GM21529 (cell line): ENCODE data around the gene LHFPL6.
"Not testable (repeated sequence)": the region's sequence is repeated elsewhere in the genome, so short reads cannot be mapped to it uniquely, and the experiment has no call there.

ENCODE experiments used
- ATAC-seq: cut with Tn5 transposase; IDR thresholded peaks from one replicate; pipeline ENCODE4 v1.9.1; 2021; ENCODE audit not compliant: unreplicated experiment

LHFPL6 gene

DNA sequence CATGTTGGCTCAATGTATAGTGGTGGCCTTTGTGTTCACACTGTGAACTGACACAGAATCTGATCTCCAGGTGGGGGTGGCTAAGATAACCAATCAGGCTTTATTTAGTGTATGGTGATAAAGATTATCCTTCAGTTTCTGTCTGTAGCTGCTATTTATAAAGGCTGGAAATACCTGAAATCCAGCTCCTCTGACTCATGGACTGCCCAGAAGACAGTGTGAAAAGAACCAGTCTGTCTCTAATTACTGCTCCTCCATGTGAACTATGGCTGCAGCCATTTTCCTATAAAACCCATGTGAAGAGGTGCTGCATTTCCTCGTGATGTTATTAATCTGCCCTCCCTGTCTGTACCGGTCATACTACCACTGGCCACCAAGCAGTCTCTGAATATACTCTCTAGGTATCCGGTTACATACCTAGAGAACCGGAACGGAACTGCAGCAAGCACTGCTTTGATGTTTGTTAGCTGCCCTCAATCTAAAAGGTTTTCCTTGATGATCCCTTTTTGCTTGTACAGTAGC lies 238.0 kb downstream of the LHFPL6 start:
- ATAC-seq = no peak

DNA sequence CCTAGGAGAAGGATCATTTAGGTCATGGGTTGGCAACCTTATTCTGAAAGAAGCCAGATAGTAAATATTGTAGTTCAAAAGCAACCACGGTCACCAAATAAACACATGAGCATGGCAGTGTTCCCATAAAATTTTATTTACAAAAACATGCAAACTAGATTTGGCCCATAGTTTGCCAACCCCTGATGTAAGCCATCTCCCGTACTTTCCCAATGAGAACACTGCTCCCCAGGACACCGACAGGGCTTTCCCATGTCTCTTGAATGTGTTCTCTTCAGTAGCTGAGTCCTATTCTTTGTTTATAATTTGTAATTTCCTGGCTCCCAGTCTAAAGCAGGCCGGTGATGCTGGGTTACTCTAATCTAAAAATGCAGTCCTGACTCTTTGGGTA lies 239.6 kb downstream of the LHFPL6 start:
- no peak for ATAC-seq

DNA sequence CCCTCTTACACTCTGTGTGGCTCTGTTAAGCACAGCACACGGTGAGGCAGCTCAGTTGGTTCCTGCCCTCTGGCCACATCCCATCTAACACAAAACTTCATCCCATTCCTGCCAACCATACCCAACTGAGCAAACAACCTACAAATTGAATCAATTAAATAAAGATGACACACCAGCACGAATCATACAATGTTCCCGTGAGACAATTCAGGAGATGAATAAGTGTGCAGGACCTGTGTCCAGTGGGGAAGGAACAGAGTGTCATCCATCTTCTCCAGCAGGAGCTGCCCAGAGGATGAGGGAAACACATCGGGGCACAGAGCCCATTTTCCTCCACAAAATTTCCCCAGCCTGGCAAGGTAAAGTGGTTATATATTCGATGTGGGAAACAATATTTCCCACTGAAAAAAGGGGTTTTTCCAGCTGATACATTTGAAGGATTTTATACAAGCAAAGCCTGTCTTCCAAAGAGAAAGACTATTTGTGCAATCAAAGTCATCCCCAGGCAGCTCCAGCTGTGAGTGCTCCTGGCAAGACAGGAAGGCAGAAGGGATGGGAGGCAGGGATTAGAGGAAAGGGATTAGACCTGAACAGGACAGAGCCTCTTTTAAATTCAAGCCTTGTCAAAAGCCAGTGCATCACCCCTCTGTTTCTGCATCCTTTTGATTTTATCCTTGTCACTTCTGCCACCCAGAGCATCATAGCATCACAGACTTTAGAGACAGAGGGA lies 240.2 kb downstream of the LHFPL6 start:
- no peak for ATAC-seq

DNA sequence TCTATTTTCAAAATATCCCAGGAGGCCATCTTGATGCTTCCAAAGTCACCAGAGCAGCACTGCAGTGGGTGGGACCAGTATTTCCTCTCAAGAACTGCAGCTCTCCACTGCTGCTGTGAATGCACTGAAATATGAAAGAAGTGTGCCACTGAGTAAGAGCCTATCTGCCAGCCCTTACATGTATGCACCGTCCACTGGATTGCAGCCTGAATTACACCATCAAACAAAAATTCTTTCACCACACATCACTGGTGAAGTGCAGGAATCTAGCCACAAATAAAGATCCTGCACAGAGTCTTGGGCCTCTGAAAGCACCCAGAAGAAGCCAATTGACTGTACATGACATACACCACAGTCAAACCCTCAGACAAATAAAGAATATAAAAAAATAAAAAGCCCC lies 249.0 kb downstream of the LHFPL6 start:
- ATAC-seq = no peak

DNA sequence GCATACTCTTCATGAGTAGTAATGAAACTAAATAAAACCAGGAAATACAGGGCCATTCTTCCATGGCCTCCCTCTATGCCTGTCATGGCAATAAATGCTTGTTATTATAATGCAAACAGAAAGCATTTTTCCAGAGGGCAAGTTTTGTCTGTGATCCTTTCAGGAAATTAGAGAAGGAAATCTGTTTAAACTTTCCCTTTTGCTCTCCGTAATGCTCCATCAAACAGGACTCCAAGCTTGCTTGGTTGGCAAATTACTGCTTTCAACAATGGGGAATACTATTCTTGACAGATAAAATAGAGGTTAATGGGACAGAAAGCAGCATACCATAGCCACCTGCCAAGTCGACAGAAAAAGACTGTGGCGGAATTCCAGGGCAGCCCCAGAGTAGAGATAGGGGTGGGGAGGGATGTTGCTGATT lies 252.5 kb downstream of the LHFPL6 start:
- ATAC-seq = no peak

DNA sequence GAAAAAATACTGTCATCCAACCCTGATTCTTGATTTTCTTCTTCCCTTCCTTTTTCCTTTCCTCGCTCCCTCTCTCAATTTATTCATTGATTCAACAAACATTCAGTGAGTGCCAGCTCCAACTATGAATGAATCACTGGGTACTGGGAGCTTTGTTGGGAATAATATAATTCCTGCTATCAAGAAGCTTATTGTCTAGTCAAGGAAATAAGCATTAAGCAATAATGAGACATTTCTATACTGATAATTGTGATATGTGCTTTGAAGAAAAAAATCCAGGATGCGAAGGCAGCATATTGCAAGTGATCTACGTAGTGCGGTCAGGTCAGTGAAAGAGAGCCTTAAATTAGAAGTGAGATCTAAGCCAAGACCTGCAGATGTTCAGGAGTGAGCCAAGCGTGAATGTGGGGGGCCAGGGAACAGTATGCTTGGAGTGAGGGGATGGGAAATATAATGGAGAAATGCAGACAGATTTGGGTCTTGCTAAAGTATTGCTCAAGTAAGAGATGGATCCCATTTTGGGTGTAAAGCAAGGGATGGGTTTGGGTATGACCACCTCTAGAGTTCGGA lies 253.5 kb downstream of the LHFPL6 start:
- ATAC-seq = no peak

DNA sequence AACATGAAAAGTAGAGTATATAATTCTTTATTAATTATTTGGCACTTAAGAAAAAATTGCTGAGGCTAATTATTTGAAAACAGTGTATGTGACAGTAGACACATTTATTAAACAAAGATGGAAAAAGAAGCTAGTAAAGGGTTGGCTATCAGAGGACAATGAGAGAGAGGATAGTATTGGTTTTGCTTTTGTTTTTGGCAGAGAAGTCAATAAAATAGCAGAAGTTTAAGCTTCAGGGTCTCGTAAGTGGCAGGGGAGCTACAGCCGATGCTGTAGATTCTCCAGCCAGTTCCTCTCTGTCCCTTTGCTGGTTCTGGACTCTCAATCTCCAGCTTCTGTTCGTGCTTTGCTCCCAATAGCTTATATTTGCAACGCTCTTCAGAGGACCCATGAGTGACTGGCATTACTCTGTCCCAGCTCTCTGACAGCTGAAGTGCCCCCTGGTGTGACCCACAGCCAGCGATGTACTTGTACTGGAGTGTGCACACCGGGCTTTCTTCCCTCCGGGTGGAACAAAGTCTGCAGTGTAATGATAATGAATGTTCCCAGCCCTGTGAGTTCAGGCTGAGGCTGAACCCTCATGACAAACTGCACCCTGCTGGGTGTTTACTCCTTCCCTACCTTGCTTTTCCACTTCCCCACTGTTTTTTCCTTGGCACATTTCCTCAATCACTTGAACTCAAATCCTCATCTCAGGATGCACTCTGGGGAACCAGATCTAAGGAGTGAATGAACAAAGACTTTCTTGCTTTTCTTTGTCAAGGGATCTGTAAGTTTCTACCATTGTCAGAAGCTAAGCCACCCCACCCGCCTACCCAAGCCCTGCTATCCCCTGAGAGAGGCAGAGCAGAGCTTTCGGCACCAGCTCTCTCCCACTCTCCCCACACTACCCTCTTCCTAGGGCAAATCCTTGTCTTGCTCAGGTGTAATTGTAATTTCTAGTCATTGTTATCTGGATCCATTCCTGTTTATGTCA lies 254.8 kb downstream of the LHFPL6 start:
- ATAC-seq = no peak

DNA sequence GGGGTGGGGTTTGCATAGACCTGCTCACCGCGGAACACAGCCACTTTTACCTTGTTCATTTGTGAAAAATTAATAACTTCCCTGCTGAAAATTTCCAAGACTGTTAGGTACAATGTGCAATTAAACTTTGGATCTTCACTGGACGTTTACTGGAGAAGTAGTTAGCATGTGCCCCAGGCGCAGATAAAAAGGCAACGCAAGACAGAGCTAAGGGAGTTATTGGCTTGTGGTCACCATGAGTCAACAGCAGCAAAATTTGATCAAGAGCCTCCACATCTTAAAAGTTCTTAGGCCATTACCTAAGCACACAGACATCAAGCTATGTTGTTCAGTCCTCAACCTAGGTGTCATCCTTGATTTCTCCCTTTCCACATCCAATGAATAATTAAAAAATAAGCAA lies 257.0 kb downstream of the LHFPL6 start:
- no peak for ATAC-seq

DNA sequence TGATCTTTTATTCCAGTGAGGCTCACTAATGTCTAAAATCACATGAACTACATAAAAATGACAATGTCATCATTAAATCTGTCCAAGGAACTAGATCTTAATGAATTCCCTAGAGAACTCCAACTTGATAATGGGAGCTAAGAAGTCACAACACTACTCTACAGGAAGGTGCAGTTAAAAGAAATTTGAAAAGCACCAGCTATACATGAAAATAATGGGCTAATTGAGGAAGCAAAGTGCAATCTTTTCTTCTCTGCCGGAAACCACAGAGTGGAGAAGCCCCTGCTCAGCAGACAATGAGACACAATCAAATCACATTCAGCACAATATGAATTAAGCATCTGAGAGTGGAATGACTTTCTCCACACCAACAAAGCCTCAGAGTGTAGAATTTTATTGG lies 261.7 kb downstream of the LHFPL6 start:
- ATAC-seq = no peak

DNA sequence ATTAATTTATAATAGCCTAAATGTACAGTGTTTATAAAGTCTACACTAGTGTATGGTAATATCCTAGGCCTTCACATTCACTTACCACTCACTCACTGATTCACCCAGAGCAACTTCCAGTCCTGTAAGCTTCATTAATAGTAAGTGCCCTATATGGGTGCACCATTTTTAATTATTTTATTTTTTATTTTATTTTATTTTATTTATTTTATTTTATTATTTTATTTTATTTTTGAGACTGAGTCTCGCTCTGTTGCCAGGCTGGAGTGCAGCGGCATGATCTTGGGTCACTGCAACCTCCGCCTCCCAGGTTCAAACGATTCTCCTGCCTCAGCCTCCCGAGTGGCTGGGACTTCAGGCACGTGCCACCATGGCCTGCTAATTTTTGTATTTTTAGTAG lies 264.9 kb downstream of the LHFPL6 start:
- not testable (repeated sequence) for ATAC-seq

DNA sequence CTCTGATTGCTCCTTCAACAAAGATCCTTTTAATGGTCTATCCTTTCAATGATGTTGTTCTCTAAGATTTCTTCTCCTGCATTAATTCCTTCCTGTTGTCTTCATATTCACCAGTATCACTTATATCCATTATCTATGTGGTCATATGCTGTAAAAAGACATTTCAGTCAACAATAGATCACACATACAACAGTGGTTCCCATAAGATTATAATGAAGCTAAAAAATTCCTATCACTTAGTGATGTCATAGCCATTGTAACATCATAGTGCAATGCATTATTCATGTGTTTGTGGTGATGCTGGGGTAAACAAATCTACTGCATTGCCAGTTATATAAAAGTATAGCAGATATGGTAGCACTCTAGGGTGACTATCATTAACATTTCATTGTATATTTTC lies 266.1 kb downstream of the LHFPL6 start:
- ATAC-seq = no peak

DNA sequence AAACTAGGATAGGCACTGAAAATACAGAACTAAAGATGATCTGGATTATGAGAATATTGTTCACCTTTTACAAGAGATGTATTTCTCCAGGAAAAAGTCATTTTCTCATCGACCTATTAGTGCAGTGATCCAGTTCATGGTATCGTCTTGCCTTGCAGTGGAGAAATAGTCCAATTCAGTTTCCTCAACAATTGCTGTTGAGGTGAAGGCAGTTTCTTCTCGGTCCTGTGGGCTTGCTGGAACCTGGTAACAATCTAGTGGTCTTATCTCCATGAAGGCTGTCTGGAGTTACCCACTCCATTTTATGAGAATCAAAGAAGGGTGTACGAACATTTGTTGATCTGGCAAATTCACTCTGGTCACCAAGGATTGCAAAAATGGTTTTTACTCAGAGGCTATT lies 266.8 kb downstream of the LHFPL6 start:
- no peak for ATAC-seq

DNA sequence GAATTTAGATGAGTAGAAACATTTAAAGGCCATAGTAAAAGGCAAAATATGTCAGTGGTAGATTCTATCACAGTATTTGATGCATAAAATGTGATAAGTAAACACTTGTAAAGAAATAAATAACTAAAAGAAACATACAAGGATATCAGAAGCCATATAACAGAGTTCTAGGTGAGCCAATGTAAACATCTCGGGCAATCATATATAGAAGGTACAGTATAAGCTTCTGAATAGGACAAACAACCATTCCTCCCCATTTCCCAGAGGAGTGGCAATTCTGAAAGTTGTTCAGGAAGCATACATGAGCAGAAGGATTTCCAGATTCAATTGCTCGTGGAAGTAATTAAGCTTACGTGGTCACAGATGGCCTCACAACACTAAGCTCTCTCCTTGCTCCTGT lies 267.3 kb downstream of the LHFPL6 start:
- no peak for ATAC-seq

DNA sequence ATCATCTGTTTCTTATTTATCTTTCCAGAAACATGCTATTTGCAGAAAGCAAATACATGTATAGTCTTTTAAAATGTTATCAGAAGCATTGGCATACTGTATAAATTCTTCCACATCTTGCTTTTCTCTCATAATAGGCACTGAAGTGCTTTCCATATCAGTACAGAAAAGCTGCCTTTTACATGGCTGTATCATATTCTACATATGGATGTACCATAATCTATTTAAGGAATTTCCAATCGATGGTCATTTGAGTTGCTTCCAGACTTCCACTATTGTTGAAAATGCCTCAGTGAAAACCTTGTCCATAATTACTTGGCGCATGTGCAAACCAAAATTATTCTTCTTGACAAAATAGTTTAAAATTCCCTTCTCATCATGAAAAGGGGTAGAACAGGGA lies 272.5 kb downstream of the LHFPL6 start:
- no peak for ATAC-seq

DNA sequence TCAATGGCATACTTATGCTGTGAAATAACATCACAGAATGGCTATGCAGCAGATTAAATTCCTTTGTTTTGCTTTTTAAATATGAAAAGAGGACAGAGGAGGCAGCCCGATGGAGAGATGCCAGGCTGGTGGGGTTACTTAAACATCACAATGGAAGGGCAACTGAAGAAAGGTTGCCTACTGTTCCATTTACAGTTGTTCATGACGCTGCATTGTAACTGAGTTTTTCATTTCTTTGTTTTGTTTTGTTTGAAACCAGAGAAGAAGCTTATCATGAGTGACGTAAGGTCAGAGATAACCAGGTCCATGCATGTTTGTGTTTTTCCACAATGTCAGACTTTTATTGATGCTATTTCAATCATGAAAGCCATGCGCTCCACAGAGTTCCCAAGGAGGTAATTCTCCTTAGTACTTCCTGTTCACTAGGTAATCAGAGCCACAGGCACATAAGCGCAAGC lies 273.8 kb downstream of the LHFPL6 start:
- ATAC-seq = no peak

DNA sequence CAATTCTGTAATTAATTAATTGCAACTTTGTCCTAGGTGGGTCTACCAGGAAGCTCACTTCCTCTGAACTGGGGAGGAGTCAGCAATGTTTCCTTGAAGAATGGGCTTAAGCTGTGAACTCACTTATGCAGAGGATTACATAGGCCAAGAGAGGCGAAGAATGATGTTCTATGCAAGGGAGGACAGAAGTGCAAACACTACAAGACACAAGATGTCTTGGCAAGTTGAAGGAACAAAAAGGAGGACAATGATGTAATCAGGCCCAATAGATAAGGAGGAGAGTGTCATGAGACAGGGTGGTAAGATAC lies 275.9 kb downstream of the LHFPL6 start:
- ATAC-seq = no peak

DNA sequence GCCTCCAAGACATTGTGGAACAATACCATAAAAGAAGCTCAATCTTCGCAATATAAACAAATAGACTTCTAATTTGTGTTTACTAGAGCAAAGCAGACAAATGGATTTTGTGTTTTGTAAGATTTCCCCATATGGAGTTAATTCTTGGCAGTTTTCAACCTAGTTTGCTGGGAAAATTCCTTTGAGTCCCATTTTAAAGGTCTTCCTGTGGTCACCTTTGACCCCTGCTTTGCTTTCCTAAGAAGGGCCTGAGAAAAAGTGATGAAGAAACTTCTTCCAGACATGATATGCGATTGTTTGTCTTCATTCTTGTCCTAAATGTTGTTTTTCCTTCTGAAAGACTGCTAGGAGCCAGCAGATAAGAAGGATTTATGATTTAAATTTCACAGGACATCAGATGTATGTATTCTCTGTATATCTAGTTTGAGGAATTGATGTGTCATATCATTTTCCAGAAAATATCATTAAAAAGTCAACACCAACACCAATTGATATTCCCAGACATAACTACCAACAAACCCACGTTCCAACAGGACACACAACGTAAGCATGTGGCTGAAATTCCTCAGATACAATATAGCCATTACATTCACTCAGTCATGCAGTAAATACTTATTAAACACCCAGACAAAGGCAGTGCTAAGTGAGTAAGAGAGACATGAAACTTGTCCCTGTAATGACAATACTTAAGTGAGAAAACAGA lies 276.4 kb downstream of the LHFPL6 start:
- ATAC-seq = no peak

DNA sequence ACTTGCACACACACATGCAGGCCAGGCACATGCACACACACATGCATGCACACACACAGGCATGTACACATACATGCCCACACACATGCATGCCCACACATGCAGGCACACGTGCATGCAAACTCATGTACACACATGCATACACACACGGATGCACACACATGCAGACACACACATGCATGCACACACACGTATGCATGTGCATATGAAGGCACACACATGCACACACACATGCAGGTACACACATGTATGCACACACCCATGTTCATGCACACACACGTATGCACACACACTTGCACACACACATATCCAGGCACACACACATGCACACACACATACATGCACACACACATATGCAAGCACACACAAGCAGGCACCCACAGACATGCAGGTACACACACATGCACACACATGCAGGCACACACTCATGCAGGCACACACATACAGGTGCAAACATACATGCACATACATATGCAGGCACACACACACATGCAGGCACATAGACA lies 278.1 kb downstream of the LHFPL6 start:
- no peak for ATAC-seq

DNA sequence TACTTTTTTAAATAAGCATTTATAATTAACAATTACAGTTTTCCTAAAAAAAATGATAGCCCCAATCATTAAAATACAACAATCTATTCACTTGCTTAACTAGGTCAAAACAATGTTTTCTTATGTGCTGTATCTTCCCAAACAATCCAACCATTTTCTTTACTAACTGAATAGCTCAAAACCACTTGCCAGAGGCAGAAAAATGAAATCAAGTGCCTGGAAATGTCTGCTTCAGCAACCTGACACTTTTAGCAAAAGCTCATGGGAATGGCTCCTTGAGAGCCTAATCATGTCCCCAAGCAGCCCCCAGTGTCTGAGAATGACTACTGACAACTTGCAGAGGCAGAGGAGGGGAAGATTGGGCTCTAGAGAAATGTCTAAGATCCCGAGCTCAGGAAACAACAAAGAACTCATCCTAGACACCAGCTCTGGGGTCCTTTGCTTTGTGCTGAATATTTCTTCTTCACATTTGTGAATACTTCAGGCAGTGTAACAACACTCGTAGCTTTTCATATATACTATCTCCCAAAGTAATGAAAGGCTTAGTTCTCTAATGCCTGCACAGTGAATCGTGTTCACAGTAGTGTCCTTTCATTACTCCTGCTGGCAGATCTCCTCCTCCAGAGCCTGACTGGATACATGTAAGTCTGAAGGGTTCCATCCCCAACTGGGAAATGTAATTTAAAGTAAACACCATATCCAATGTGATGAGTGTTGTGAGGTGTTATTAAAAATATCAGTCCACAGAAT lies 280.0 kb downstream of the LHFPL6 start:
- ATAC-seq = no peak

DNA sequence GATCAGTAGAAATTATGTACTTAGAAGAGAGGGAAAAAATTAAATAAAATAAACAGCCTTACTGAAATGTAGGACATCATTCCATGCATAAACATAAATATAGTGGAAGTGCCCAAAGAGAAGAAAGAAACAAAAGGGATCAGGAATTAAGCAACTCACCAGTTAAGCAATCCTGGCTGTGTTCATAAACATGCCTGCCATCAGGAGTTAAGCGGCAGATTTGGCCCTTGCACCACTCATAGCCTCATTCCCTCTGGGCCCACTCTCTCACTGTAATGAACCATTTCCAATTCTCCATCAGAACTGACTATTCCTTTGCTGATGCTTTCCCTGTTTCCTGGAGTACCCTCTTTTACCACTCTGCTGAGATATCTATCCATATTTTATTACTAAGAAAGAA lies 281.4 kb downstream of the LHFPL6 start:
- no peak for ATAC-seq
